B cell (primary cell): ENCODE data around the gene FBXO8. TPM values are rescaled to one million over a fixed set of nuclear protein-coding genes. Genes with fewer than 3 reads are reported as not detected.

Source experiments
- ATAC-seq: fragments of 200-7000 bp; cut with Tn5 transposase; one replicate; pipeline ENCODE4 v1.10.0; 2021; ENCODE audit warnings: low read depth, mild to moderate bottlenecking, moderate number of reproducible peaks, moderate library complexity
- CTCF ChIA-PET: fragments of 350-600 bp; sonication (Branson Sonifier 250); formaldehyde crosslinking; loops from one replicate; lab custom pipeline; 2021; ENCODE audit warnings: antibody characterized with exemption, inconsistent platforms; lab: Charles Lee
- POLR2A ChIA-PET: fragments of 350-600 bp; sonication (Branson Sonifier 250); formaldehyde crosslinking; loops from one replicate; lab custom pipeline; 2021; ENCODE audit warnings: antibody characterized with exemption; lab: Charles Lee
- DNase-seq: peaks from one replicate; pipeline ENCODE4 v3.0.0; 2013
- H2AFZ ChIP-seq: 2 replicates; pipeline ENCODE4 v1.6.1; 2012; ENCODE audit warnings: mild to moderate bottlenecking, low read depth, low read length; ENCODE audit not compliant: insufficient read depth, poor library complexity, severe bottlenecking
- H3K27ac ChIP-seq, 2 donors: 1 replicate in 1 of 2; 2 replicates in 1 of 2; pipeline ENCODE4 v1.5.1; 2012 to 2013; ENCODE audit warnings: low read length in 2 of 2, mild to moderate bottlenecking in 2 of 2, moderate library complexity in 1 of 2
- H3K27me3 ChIP-seq, 4 experiments: fragments of 200-600 bp in 1 of 4; sonication (generic) in 1 of 4; replicated peaks in 1 of 4; 1 replicate in 2 of 4; 2 replicates in 2 of 4; pipeline versions ENCODE4 v1.6.1 to v1.7.0; 2013 to 2016; ENCODE audit warnings: low read length in 3 of 4, mild to moderate bottlenecking in 2 of 4, mixed read lengths in 1 of 4, moderate library complexity in 1 of 4; ENCODE audit not compliant: insufficient read depth in 4 of 4, control insufficient read depth in 3 of 4; ENCODE audit errors: control extremely low read depth in 1 of 4
- H3K36me3 ChIP-seq, 2 experiments: replicated peaks in 1 of 2; 1 replicate in 1 of 2; 2 replicates in 1 of 2; pipeline versions ENCODE4 v1.6.1 to v1.7.1; 2013; ENCODE audit warnings: low read length in 1 of 2; ENCODE audit not compliant: insufficient read depth in 2 of 2, control insufficient read depth in 1 of 2; ENCODE audit errors: control extremely low read depth in 1 of 2, extremely low read depth in 1 of 2
- H3K4me1 ChIP-seq, 2 donors: fragments of 200-600 bp in 1 of 2; sonication (generic) in 1 of 2; 1 replicate in 1 of 2; 2 replicates in 1 of 2; pipeline versions ENCODE4 v1.5.1 to v1.6.1; 2013 to 2017; ENCODE audit warnings: low read length in 2 of 2; ENCODE audit not compliant: control insufficient read depth in 2 of 2, insufficient read depth in 2 of 2
- H3K4me2 ChIP-seq: replicated peaks from 2 replicates; pipeline ENCODE3; 2012; ENCODE audit warnings: mild to moderate bottlenecking, low read depth, low read length; ENCODE audit not compliant: poor library complexity, severe bottlenecking
- H3K4me3 ChIP-seq, 5 experiments: fragments of 200-600 bp in 1 of 5; sonication (generic) in 1 of 5; 1 replicate in 3 of 5; 2 replicates in 2 of 5; pipeline versions ENCODE4 v1.5.1 to v1.7.0; 2011 to 2016; ENCODE audit warnings: low read length in 4 of 5, mild to moderate bottlenecking in 4 of 5, low read depth in 2 of 5, control low read depth in 1 of 5, moderate library complexity in 1 of 5; ENCODE audit not compliant: insufficient read depth in 1 of 5; ENCODE audit errors: control extremely low read depth in 1 of 5, extremely low read depth in 1 of 5
- H3K79me2 ChIP-seq: fragments of 200-600 bp; sonication (generic); one replicate; pipeline ENCODE4 v1.6.0; 2016; ENCODE audit warnings: low read length; ENCODE audit not compliant: control insufficient read depth, insufficient read depth
- H3K9ac ChIP-seq: fragments of 200-600 bp; sonication (generic); 2 replicates; pipeline ENCODE4 v1.6.1; 2017; ENCODE audit warnings: mild to moderate bottlenecking, low read length, moderate library complexity
- H3K9me3 ChIP-seq, 3 donors: one replicate each; pipeline versions ENCODE4 v1.6.1 to v1.7.1; 2013; ENCODE audit warnings: low read length in 2 of 3; ENCODE audit not compliant: control insufficient read depth in 2 of 3, insufficient read depth in 1 of 3; ENCODE audit errors: control extremely low read depth in 1 of 3
- H4K20me1 ChIP-seq: 2 replicates; pipeline ENCODE4 v1.6.0; 2012; ENCODE audit warnings: mild to moderate bottlenecking, low read length; ENCODE audit not compliant: insufficient read depth, control insufficient read depth, poor library complexity, severe bottlenecking
- H3K27ac Mint-ChIP-seq: one replicate; pipeline ENCODE4 v1.8.0; 2021; ENCODE audit warnings: mixed read lengths
- H3K27me3 Mint-ChIP-seq: one replicate; pipeline ENCODE4 v1.8.0; 2021; ENCODE audit warnings: mixed read lengths
- H3K4me1 Mint-ChIP-seq: one replicate; pipeline ENCODE4 v1.8.0; 2021; ENCODE audit warnings: mixed read lengths
- H3K4me3 Mint-ChIP-seq: one replicate; pipeline ENCODE4 v1.8.0; 2021; ENCODE audit warnings: mixed read lengths
- H3K9me3 Mint-ChIP-seq: one replicate; pipeline ENCODE4 v1.8.0; 2022; ENCODE audit warnings: mixed read lengths; ENCODE audit not compliant: insufficient read depth
- CTCF ChIP-seq: fragments of 200-600 bp; IDR thresholded peaks from one replicate; pipeline ENCODE4 v1.8.0; 2022; ENCODE audit warnings: antibody characterized with exemption, mild to moderate bottlenecking
- EZH2 ChIP-seq: IDR thresholded peaks from 2 replicates; pipeline ENCODE4 v1.6.1; 2012; ENCODE audit warnings: borderline replicate concordance, low read depth, mild to moderate bottlenecking, moderate library complexity, low read length; ENCODE audit not compliant: insufficient read depth, poor library complexity, severe bottlenecking
- WGBS: methylation state at CpG from one replicate; pipeline ENCODE4 v1.1.5; 2013; ENCODE audit warnings: missing lambda C conversion rate; ENCODE audit not compliant: insufficient coverage; 5-methylcytosine and 5-hydroxymethylcytosine counted together
- intact Hi-C: fragments of 100-400 bp; cut with micrococcal nuclease; formaldehyde crosslinking; loops from one replicate; pipeline ENCODE4 v1.10.0; 2022
- polyA plus RNA-seq: library from polyadenylated mRNA; depleted of rRNA; stranded (reverse); fragments of >200 nt; gene quantifications from 2 replicates; pipeline ENCODE4 v1.2.3, GENCODE V29; 2012
- total RNA-seq, 2 donors: library from RNA; stranded (reverse); fragments of 120-200 nt in 1 of 2; gene quantifications; 1 replicate in 1 of 2; 2 replicates in 1 of 2; pipeline versions ENCODE4 v1.2.3 to v1.2.4, GENCODE V29; 2013 to 2022

The FBXO8 gene
- total and polyA plus RNA-seq, 2 donors (not counting 1 experiment from before 2014, with no cell fraction given), result 11.6 to 22.4 TPM

DNA sequence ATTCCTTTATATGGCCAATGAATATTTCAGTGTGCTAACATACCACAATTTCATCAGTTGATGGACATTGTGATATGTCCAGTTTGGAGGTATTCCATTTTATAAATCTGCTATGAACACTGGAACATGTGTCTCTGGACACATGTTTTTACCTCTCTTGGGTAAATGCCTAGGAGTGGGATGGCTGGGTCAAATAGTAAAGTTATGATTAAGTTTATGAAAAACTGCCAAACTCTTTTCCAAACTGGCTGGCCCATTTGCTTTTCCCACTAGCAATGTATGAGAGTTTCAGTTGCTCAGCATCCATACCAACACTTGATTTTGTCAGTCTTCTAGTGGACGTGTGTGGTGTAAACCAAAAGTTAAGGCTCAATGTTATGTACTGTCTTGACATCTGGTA is 40.8 kb upstream of the FBXO8 start:
- DNase-seq (no peak), ATAC-seq (no peak)
- no peak overlapping the region for H3K27ac ChIP-seq
- Mint-ChIP-seq H3K4me3 (no peak overlapping the region), H3K27ac (no peak overlapping the region), H3K4me1 (no peaks in the 10 kb centered on the region), H3K27me3 (no peaks in the 10 kb centered on the region), H3K9me3 (no peaks in the 10 kb centered on the region)
- H3K9ac ChIP-seq, result no peak overlapping the region
- no peaks in the 10 kb centered on the region for H3K79me2 ChIP-seq
- no peaks in the 10 kb centered on the region for H3K9me3 ChIP-seq
- ChIA-PET CTCF (no interaction called here), POLR2A (no interaction called here)
- no peaks in the 10 kb centered on the region for H3K27me3 ChIP-seq
- no CpG with 5 or more reads among the region's 1 CpG for WGBS
- no peak overlapping the region for H3K4me3 ChIP-seq
- no peaks in the 10 kb centered on the region for H3K36me3 ChIP-seq
- H3K4me2 ChIP-seq, result no peak overlapping the region
- H4K20me1 ChIP-seq, result no peaks in the 10 kb centered on the region
- no peak for TF ChIP-seq CTCF
- no peak for TF ChIP-seq EZH2
- no peaks in the 10 kb centered on the region for H3K4me1 ChIP-seq
- intact Hi-C loops, result no loop called here
- H2AFZ ChIP-seq, result no peak overlapping the region

DNA sequence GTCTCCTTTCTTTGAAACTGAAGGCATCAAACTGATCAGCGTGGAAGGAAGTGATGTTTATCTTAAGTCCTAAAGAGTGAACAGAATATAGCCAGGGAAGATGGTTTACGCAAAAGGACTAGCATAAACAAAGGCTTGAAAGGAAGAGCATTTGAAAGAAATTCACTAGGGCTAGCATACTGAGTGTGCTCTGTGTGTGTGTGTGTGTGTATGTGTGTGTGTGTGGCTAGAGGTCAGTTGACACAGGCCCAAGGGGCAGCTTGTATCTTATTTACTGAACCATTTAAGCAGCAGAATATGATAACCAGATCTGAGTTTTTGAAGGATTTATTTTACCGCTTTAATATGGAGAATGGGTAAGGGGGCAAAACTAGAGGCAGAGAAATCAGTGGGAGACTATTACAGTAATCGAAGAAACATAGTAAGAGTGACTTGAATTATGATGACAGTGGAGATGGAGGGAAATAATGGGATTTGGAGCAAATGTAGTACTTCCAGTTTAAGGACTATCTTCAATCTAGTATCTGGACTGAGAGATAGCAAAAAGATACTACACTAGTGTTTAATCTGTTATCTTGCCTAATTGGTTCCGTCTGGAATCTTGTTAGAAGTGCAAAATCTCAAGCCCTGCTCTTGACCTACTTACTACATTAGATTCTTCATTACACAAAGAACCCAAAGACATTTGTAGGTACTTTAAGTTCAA is 37.2 kb upstream of the FBXO8 start:
- POLR2A ChIA-PET, result no interaction called here
- no peaks in the 10 kb centered on the region for H3K9me3 Mint-ChIP-seq
- Histone ChIP-seq H3K4me2 (no peak overlapping the region), H3K4me1 (no peaks in the 10 kb centered on the region), H3K36me3 (peaks cover 1 to 11% of the 10 kb centered on the region in 2 experiments), H3K79me2 (no peaks in the 10 kb centered on the region), H3K9me3 (no peaks in the 10 kb centered on the region), H4K20me1 (no peaks in the 10 kb centered on the region), H3K27ac (no peak overlapping the region), H3K4me3 (no peak overlapping the region), H2AFZ (no peak overlapping the region), H3K9ac (no peak overlapping the region), H3K27me3 (no peaks in the 10 kb centered on the region)
- TF ChIP-seq CTCF, result no peak
- DNase-seq (no peak), ATAC-seq (no peak)
- WGBS, result 86% methylated on average over 2 of the region's 5 CpGs
- no peaks in the 10 kb centered on the region for H3K27me3 Mint-ChIP-seq
- no peak overlapping the region for H3K4me3 Mint-ChIP-seq
- H3K4me1 Mint-ChIP-seq, result no peaks in the 10 kb centered on the region
- CTCF ChIA-PET, result interaction anchor here (0.9 to 2.7 kb wide), 4 partner anchors 18 to 899 kb away, joined by 3 to 15 read pairs (median 4); no protein-coding TSS in a partner anchor
- no peak overlapping the region for H3K27ac Mint-ChIP-seq
- intact Hi-C loops, result no loop called here
